ENCODE measurements around the gene OPTC.

DNA sequence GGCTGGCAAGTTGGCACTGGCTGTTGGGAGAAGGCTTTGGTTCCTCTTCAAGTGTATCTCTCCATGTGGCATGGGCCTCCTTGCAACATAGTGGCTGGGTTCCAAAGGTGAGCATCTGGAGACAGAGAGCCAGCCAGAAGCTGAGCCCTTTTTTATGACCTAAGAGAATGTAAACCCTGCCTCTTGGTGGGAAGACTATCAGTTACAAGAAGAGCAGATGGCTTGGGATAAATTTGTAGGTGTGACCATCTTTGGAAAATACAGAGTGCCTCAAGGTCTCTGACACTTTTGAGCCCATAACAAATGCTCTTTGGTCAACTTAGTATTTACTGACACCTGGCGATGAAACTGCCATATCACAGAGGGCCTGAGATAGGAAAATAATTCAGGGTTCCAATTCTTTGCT lies 49.8 kb upstream of the OPTC start:
- TF ChIP-seq POLR2A (IDR thresholded peaks at IDR 0.05; ENCODE audit: control extremely low read depth in 1 of 2, low read depth in 2 of 2, low read length in 2 of 2): no peak
- TF ChIP-seq, protein P1, sequence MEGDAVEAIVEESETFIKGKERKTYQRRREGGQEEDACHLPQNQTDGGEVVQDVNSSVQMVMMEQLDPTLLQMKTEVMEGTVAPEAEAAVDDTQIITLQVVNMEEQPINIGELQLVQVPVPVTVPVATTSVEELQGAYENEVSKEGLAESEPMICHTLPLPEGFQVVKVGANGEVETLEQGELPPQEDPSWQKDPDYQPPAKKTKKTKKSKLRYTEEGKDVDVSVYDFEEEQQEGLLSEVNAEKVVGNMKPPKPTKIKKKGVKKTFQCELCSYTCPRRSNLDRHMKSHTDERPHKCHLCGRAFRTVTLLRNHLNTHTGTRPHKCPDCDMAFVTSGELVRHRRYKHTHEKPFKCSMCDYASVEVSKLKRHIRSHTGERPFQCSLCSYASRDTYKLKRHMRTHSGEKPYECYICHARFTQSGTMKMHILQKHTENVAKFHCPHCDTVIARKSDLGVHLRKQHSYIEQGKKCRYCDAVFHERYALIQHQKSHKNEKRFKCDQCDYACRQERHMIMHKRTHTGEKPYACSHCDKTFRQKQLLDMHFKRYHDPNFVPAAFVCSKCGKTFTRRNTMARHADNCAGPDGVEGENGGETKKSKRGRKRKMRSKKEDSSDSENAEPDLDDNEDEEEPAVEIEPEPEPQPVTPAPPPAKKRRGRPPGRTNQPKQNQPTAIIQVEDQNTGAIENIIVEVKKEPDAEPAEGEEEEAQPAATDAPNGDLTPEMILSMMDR (IDR thresholded peaks at IDR 0.05; ENCODE audit: control extremely low read depth in 1 of 3, insufficient read depth in 1 of 3, low read depth in 1 of 3, low read length in 3 of 3): no peak
